Esophagus squamous epithelium (tissue), 4 donors: ENCODE measurements around the gene HOXD8.

ENCODE experiments used
- POLR2A ChIP-seq, 4 donors: fragments of 450-650 bp; IDR thresholded peaks; one replicate each; pipeline ENCODE4 v1.6.1; 2017; ENCODE audit warnings: antibody characterized with exemption in 4 of 4, mild to moderate bottlenecking in 4 of 4, moderate library complexity in 3 of 4
- TF ChIP-seq, protein P1 (sequence below), 6 experiments: fragments of 450-650 bp in 4 of 6; fragments of 200-600 bp in 2 of 6; sonication (generic) in 2 of 6; IDR thresholded peaks; one replicate each; pipeline ENCODE4 v1.5.1; 2016 to 2019; ENCODE audit warnings: antibody characterized with exemption in 6 of 6, mild to moderate bottlenecking in 4 of 6, moderate library complexity in 4 of 6

DNA sequence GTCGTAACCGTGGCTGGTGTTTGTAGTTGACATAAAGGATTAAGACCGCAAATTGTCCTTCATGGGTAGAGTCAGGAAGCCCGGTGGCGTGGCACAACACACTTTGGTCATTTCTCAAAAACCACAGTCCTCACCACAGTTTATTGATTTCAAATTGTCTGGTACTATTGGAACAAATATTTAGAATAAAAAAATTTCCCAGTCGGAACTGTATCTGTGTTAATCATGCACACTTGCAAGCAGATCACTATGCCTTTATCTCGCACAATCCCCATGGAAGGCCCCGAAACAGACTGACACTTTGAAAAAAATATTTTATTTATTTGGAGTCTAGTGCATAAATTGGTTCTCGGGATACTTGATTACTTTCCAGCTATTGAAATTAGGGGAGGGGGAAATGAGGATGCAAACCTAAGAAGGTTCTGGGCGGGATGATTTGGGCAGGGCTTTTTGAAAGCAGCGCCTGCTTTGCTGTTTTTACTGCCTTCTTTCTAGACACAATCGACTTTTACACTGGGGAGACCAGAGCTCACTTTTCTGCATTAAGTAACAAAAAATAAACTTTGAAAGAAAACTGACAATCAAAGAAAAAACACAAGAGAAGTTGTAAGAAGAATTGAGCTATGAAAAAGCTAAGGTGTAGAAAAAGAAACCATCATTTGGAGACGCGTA is 43.5 kb downstream of the HOXD8 start:
- TF ChIP-seq, protein P1, sequence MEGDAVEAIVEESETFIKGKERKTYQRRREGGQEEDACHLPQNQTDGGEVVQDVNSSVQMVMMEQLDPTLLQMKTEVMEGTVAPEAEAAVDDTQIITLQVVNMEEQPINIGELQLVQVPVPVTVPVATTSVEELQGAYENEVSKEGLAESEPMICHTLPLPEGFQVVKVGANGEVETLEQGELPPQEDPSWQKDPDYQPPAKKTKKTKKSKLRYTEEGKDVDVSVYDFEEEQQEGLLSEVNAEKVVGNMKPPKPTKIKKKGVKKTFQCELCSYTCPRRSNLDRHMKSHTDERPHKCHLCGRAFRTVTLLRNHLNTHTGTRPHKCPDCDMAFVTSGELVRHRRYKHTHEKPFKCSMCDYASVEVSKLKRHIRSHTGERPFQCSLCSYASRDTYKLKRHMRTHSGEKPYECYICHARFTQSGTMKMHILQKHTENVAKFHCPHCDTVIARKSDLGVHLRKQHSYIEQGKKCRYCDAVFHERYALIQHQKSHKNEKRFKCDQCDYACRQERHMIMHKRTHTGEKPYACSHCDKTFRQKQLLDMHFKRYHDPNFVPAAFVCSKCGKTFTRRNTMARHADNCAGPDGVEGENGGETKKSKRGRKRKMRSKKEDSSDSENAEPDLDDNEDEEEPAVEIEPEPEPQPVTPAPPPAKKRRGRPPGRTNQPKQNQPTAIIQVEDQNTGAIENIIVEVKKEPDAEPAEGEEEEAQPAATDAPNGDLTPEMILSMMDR (IDR thresholded peaks at IDR 0.05): no peak
- TF ChIP-seq POLR2A (IDR thresholded peaks at IDR 0.05): no peak
